GM12878 (cell line): ENCODE results near the gene TOP3A. TPM values are rescaled to one million over a fixed set of nuclear protein-coding genes. Genes with fewer than 3 reads are reported as not detected.

ENCODE experiments used
- ATAC-seq: fragments of 200-7000 bp; cut with Tn5 transposase; 3 replicates; pipeline ENCODE4 v1.9.1; 2020; ENCODE audit warnings: mild to moderate bottlenecking, moderate library complexity
- BruUV-seq: library from RNA; stranded (reverse); fragments of 400-500 nt; replicated peaks from 2 replicates; lab custom pipeline; 2021; lab: Mats Ljungman, UMichigan
- CTCF ChIA-PET: fragments of 300-600 bp; sonication (Branson Sonifier 250); formaldehyde crosslinking; extraction: SDS; loops from one replicate; lab custom pipeline; 2021; ENCODE audit warnings: inconsistent platforms; lab: Yijun Ruan, JAX
- POLR2A ChIA-PET: fragments of 350-600 bp; formaldehyde crosslinking; extraction: SDS; loops from one replicate; lab custom pipeline; 2021; ENCODE audit warnings: inconsistent platforms; lab: Charles Lee
- RAD21 ChIA-PET: fragments of 300-600 bp; sonication (Branson Sonifier 250); formaldehyde crosslinking; loops from one replicate; lab custom pipeline; 2023; ENCODE audit warnings: antibody characterized with exemption; ENCODE audit not compliant: unreplicated experiment; lab: Charles Lee
- SMC1A ChIA-PET: fragments of 300-600 bp; sonication (Branson Sonifier 250); formaldehyde crosslinking; loops from one replicate; lab custom pipeline; 2023; ENCODE audit not compliant: unreplicated experiment, uncharacterized antibody; lab: Charles Lee
- DNase-seq: peaks from one replicate; pipeline ENCODE4 v3.0.0-alpha.2; 2011; ENCODE audit warnings: low read depth, low spot score
- FAIRE-seq: peaks from 3 replicates; lab custom pipeline; 2011; peaks lifted over from hg19 to GRCh38; lab: Jason Lieb, UNC
- H2AFZ ChIP-seq: 2 replicates; pipeline ENCODE4 v1.6.0; 2011; ENCODE audit warnings: low read depth, low read length, control low read depth; ENCODE audit not compliant: control insufficient read depth
- H3K27ac ChIP-seq: 2 replicates; pipeline ENCODE4 v1.5.1; 2011; ENCODE audit warnings: control low read depth; ENCODE audit not compliant: control insufficient read depth, insufficient read depth
- H3K27me3 ChIP-seq, 2 experiments: replicated peaks in 1 of 2; 2 replicates each; pipeline versions ENCODE4 v1.6.0 to v1.6.1; 2011; ENCODE audit warnings: low read length in 1 of 2; ENCODE audit not compliant: control insufficient read depth in 2 of 2, insufficient read depth in 2 of 2
- H3K36me3 ChIP-seq, 2 experiments: 2 replicates each; pipeline ENCODE4 v1.5.1; 2011; ENCODE audit warnings: low read length in 1 of 2; ENCODE audit not compliant: control insufficient read depth in 2 of 2, insufficient read depth in 2 of 2
- H3K4me1 ChIP-seq: 2 replicates; pipeline ENCODE4 v1.6.1; 2011; ENCODE audit warnings: mild to moderate bottlenecking, low read length, moderate library complexity, mixed read lengths; ENCODE audit not compliant: control insufficient read depth, insufficient read depth
- H3K4me2 ChIP-seq: 2 replicates; pipeline ENCODE4 v1.6.0; 2011; ENCODE audit warnings: control low read depth; ENCODE audit not compliant: control insufficient read depth, insufficient read depth
- H3K4me3 ChIP-seq: fragments of 200-600 bp; sonication (generic); 2 replicates; pipeline ENCODE4 v1.5.1; 2016
- H3K79me2 ChIP-seq: 2 replicates; pipeline ENCODE4 v1.6.0; 2011; ENCODE audit warnings: low read length; ENCODE audit not compliant: control insufficient read depth, insufficient read depth
- H3K9ac ChIP-seq: 2 replicates; pipeline ENCODE4 v1.8.0; 2011; ENCODE audit warnings: low read length, control low read depth, mixed read lengths; ENCODE audit not compliant: control insufficient read depth, insufficient read depth
- H3K9me3 ChIP-seq: replicated peaks from 3 replicates; pipeline ENCODE4 v1.5.1; 2011; ENCODE audit warnings: mild to moderate bottlenecking, low read length; ENCODE audit not compliant: control insufficient read depth, insufficient read depth
- H4K20me1 ChIP-seq: 2 replicates; pipeline ENCODE4 v1.6.0; 2011; ENCODE audit not compliant: control insufficient read depth, insufficient read depth
- BHLHE40 ChIP-seq, 2 experiments: fragments of 450-650 bp in 1 of 2; IDR thresholded peaks; 2 replicates each; pipeline ENCODE4 v1.6.1; 2011 to 2017; ENCODE audit warnings: low read depth in 2 of 2, borderline replicate concordance in 1 of 2, improper control_type of control experiment in 1 of 2, low read length in 1 of 2, mild to moderate bottlenecking in 1 of 2
- CBFB ChIP-seq: IDR thresholded peaks from 2 replicates; pipeline ENCODE4 v1.6.1; 2016; ENCODE audit warnings: antibody characterized with exemption, low read depth
- CBX3 ChIP-seq: fragments of 200-600 bp; sonication (generic); IDR thresholded peaks from 2 replicates; pipeline ENCODE4 v1.6.1; 2016; ENCODE audit warnings: low read depth, borderline replicate concordance
- CEBPZ ChIP-seq: fragments of 150-350 bp; IDR thresholded peaks from 2 replicates; pipeline ENCODE4 v1.6.1; 2016; ENCODE audit warnings: low read depth, low read length
- EED ChIP-seq: sonication (generic); IDR thresholded peaks from 2 replicates; pipeline ENCODE4 v1.6.1; 2016; ENCODE audit warnings: antibody characterized with exemption, low read depth
- ESRRA ChIP-seq: IDR thresholded peaks from 2 replicates; pipeline ENCODE4 v1.6.1; 2012; ENCODE audit warnings: mild to moderate bottlenecking, low read length, improper control_type of control experiment
- REST ChIP-seq: IDR thresholded peaks from 2 replicates; pipeline ENCODE4 v1.6.1; 2012; ENCODE audit warnings: mild to moderate bottlenecking, low read depth, low read length
- SMAD1 ChIP-seq: fragments of 450-650 bp; IDR thresholded peaks from 2 replicates; pipeline ENCODE4 v1.6.1; 2018; ENCODE audit warnings: mild to moderate bottlenecking, low read depth; ENCODE audit not compliant: partially characterized antibody
- WGBS: methylation state at CpG from one replicate; pipeline ENCODE4 v1.1.6; 2016; ENCODE audit warnings: low lambda C conversion rate; ENCODE audit not compliant: insufficient replicate concordance, insufficient coverage; ENCODE audit errors: missing lambda C conversion rate; 5-methylcytosine and 5-hydroxymethylcytosine counted together
- in situ Hi-C: fragments of 300-500 bp; cut with MboI; formaldehyde crosslinking; loops from 9 replicates; pipeline ENCODE4 v1.14.3; 2018; ENCODE audit warnings: mixed read lengths
- intact Hi-C: fragments of 100-400 bp; cut with micrococcal nuclease; formaldehyde crosslinking; loops from one replicate; pipeline ENCODE4 v1.14.2; 2022; ENCODE audit not compliant: unreplicated experiment
- polyA plus RNA-seq, 11 experiments: library from polyadenylated mRNA; depleted of rRNA in 4 of 11; unstranded in 6 of 11; stranded (reverse) in 5 of 11; fragments of >200 nt; fragmentation: Nextera tagmentation in 4 of 11; fragmentation: Illumina TruSeq in 1 of 11; extraction: Ambion mirVana in 4 of 11; extraction: Trizol in 1 of 11; gene quantifications; 1 replicate in 1 of 11; 2 replicates in 10 of 11; pipeline versions ENCODE4 v1.2.1 to v1.2.3, GENCODE V29; 2011 to 2016; ENCODE audit warnings: inconsistent platforms in 2 of 11, missing spikeins in 2 of 11, low read depth in 1 of 11
- total RNA-seq, 4 experiments: library from RNA; depleted of rRNA in 3 of 4; stranded (reverse); fragments of >200 nt in 3 of 4; fragmentation: Illumina TruSeq in 1 of 4; extraction: Trizol in 1 of 4; gene quantifications; 2 replicates each; pipeline versions ENCODE4 v1.2.1 to v1.2.3, GENCODE V29; 2013 to 2021
- TF ChIP-seq, protein P1 (sequence below): IDR thresholded peaks from 2 replicates; pipeline ENCODE4 v1.6.1; 2011; ENCODE audit warnings: low read depth, mild to moderate bottlenecking, low read length, moderate library complexity, borderline replicate concordance; ENCODE audit errors: extremely low read depth
- TF ChIP-seq, protein P2 (sequence below): fragments of 450-650 bp; IDR thresholded peaks from 2 replicates; pipeline ENCODE4 v1.6.1; 2017; ENCODE audit warnings: mild to moderate bottlenecking

TOP3A gene
- total and polyA plus RNA-seq, 10 of the 15 experiments (the other 5 are each of a cell fraction or from before 2014, with no cell fraction given), result 4.2 to 51.9 (median 31.8) TPM

GRCh38 chr17:18326039-18326438, 11.2 kb upstream of the TOP3A start (continued):
- no peak for TF ChIP-seq EED
- TF ChIP-seq, protein P1, sequence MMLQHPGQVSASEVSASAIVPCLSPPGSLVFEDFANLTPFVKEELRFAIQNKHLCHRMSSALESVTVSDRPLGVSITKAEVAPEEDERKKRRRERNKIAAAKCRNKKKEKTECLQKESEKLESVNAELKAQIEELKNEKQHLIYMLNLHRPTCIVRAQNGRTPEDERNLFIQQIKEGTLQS, result no peak

GRCh38 chr17:18324140-18325050, 9.6 kb upstream of the TOP3A start:
- Histone ChIP-seq H3K4me3 (no peak overlapping the region), H3K79me2 (peaks cover 5% of the 10 kb centered on the region; the same call in 1 of the 2 replicates), H4K20me1 (peaks cover 6% of the 10 kb centered on the region), H3K36me3 (peaks cover 2 to 23% of the 10 kb centered on the region in 2 experiments; a peak in 3 of 4 replicates), H2AFZ (no peak overlapping the region), H3K4me1 (peaks cover 23% of the 10 kb centered on the region), H3K27me3 (no peaks in the 10 kb centered on the region), H3K9ac (no peak overlapping the region), H3K4me2 (no peak overlapping the region), H3K9me3 (peaks cover 3% of the 10 kb centered on the region; the same call in 2 of the 3 replicates), H3K27ac (no peak overlapping the region; the same call in 1 of the 2 replicates)
- FAIRE-seq (no peak), DNase-seq (no peak), ATAC-seq (no peak)
- no TSS peak for BruUV-seq
- ChIA-PET RAD21 (no interaction called here), SMC1A (no interaction called here), POLR2A (no interaction called here), CTCF (no interaction called here)
- in situ Hi-C loops, result no loop called here
- 98% methylated on average over 27 of the region's 27 CpGs for WGBS
- intact Hi-C loops, result no loop called here
- TF ChIP-seq CBFB, result no peak
- no peak for TF ChIP-seq CEBPZ
- TF ChIP-seq, protein P2, sequence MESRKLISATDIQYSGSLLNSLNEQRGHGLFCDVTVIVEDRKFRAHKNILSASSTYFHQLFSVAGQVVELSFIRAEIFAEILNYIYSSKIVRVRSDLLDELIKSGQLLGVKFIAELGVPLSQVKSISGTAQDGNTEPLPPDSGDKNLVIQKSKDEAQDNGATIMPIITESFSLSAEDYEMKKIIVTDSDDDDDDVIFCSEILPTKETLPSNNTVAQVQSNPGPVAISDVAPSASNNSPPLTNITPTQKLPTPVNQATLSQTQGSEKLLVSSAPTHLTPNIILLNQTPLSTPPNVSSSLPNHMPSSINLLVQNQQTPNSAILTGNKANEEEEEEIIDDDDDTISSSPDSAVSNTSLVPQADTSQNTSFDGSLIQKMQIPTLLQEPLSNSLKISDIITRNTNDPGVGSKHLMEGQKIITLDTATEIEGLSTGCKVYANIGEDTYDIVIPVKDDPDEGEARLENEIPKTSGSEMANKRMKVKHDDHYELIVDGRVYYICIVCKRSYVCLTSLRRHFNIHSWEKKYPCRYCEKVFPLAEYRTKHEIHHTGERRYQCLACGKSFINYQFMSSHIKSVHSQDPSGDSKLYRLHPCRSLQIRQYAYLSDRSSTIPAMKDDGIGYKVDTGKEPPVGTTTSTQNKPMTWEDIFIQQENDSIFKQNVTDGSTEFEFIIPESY, result no peak
- no peak for TF ChIP-seq ESRRA
- no peak for TF ChIP-seq SMAD1
- TF ChIP-seq CBX3, result no peak
- TF ChIP-seq BHLHE40 (IDR thresholded peaks at IDR 0.05; ENCODE audit: borderline replicate concordance in 1 of 2, low read depth in 2 of 2, low read length in 1 of 2), result no peak
- no peak for TF ChIP-seq REST
